HepG2 (cell line): ENCODE measurements around the gene RAB33A.

Experiments
- EP300 ChIP-seq, 3 experiments: sonication (generic) in 1 of 3; formaldehyde crosslinking in 1 of 3; IDR thresholded peaks; 2 replicates each; pipeline versions ENCODE4 v1.5.1 to v1.6.1; 2011 to 2020; ENCODE audit warnings: low read depth in 2 of 3, low read length in 2 of 3, borderline replicate concordance in 1 of 3, improper control_type of control experiment in 1 of 3, mild to moderate bottlenecking in 1 of 3, missing genetic modification reagents in 1 of 3, moderate library complexity in 1 of 3
- MEIS2 ChIP-seq: sonication (generic); formaldehyde crosslinking; IDR thresholded peaks from 2 replicates; pipeline ENCODE4 v1.9.0; 2021; ENCODE audit warnings: mild to moderate bottlenecking, missing genetic modification reagents
- SIX4 ChIP-seq: sonication (generic); formaldehyde crosslinking; IDR thresholded peaks from 2 replicates; pipeline ENCODE4 v1.4.0; 2020; ENCODE audit warnings: missing genetic modification reagents
- TBL1XR1 ChIP-seq: fragments of 150-350 bp; IDR thresholded peaks from 2 replicates; pipeline ENCODE4 v1.6.1; 2014; ENCODE audit warnings: borderline replicate concordance, low read length; ENCODE audit not compliant: partially characterized antibody
- TCF12 ChIP-seq, 2 experiments: fragments of 450-650 bp in 1 of 2; sonication (generic) in 1 of 2; formaldehyde crosslinking in 1 of 2; IDR thresholded peaks; 2 replicates each; pipeline versions ENCODE4 v1.6.1 to v1.8.0; 2017 to 2022; ENCODE audit warnings: antibody characterized with exemption in 1 of 2, mild to moderate bottlenecking in 1 of 2, missing genetic modification reagents in 1 of 2, moderate library complexity in 1 of 2
- ZBTB26 ChIP-seq: IDR thresholded peaks from 2 replicates; pipeline ENCODE4 v1.6.1; 2016; ENCODE audit warnings: missing compliant biosample characterization, missing genetic modification reagents, borderline replicate concordance
- TF ChIP-seq, protein P1 (sequence below): IDR thresholded peaks from 2 replicates; pipeline ENCODE4 v1.6.1; 2016; ENCODE audit warnings: low read depth, control low read depth

DNA sequence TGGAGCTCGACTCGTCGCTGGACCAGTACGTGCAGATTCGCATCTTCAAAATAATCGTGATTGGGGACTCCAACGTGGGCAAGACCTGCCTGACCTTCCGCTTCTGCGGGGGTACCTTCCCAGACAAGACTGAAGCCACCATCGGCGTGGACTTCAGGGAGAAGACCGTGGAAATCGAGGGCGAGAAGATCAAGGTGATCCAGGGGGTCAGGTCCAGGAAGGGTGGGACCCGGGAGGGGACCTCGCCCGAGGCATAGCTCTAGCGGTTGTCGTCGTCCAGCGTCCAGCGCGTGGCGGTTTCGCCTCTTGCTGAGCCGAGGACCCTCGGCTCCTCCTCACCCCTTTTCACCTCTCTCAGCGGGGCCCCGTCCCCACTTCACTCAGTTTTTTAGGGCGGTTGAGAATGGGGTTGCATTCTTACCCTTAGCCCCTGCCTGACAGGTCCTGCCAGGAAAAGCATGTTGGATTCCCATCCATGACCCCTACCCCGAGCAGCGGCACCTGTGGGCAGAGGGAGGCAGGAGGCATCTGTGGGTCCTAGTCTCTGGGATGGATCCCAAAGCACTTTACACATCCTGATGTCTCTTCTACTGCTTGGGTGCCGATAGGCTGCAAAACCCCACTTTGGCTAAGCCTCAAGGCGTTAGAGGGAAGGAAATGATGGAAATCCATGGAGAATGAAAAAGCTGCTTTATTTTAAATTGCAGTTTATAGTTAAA, 524 bp downstream of the RAB33A start:
- TF ChIP-seq TCF12 (IDR thresholded peaks at IDR 0.05) = no peak
- TF ChIP-seq TCF12 (CRISPR knock-in tag; IDR thresholded peaks at IDR 0.05) = no peak
- no peak for TF ChIP-seq TBL1XR1
- TF ChIP-seq, protein P1, sequence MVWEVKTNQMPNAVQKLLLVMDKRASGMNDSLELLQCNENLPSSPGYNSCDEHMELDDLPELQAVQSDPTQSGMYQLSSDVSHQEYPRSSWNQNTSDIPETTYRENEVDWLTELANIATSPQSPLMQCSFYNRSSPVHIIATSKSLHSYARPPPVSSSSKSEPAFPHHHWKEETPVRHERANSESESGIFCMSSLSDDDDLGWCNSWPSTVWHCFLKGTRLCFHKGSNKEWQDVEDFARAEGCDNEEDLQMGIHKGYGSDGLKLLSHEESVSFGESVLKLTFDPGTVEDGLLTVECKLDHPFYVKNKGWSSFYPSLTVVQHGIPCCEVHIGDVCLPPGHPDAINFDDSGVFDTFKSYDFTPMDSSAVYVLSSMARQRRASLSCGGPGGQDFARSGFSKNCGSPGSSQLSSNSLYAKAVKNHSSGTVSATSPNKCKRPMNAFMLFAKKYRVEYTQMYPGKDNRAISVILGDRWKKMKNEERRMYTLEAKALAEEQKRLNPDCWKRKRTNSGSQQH (CRISPR knock-in tag) = no peak
- TF ChIP-seq MEIS2 (CRISPR knock-in tag) = no peak
- no peak for TF ChIP-seq ZBTB26
- TF ChIP-seq SIX4 (CRISPR knock-in tag) = no peak
- no peak for TF ChIP-seq EP300 (IDR thresholded peaks at IDR 0.05; ENCODE audit: low read depth in 2 of 2, low read length in 2 of 2)
- no peak for TF ChIP-seq EP300 (CRISPR knock-in tag; IDR thresholded peaks at IDR 0.05; ENCODE audit: borderline replicate concordance)
